Measurements from ENCODE around the gene PIP5K1B. TPM values are rescaled to one million over a fixed set of nuclear protein-coding genes. Genes with fewer than 3 reads are reported as not detected.

The PIP5K1B gene
- total and polyA plus RNA-seq, 2 experiments from 2014 or later, result 1.3 to 2.8 TPM

- TF ChIP-seq STAT1 (IDR thresholded peaks at IDR 0.05; ENCODE audit: unreplicated experiment) (no peak), JUNB (IDR thresholded peaks at IDR 0.05; ENCODE audit: unreplicated experiment) (no peak), NANOG (IDR thresholded peaks at IDR 0.05; ENCODE audit: borderline replicate concordance) (no peak)
These were observed 75.7 kb downstream of the PIP5K1B start (continued) for GRCh38 chr9:68780720-68781119.

- ATAC-seq, result no peak
- Histone ChIP-seq H3K4me1 (ENCODE audit: insufficient read depth) (peaks cover 15% of the 10 kb centered on the region), H3K36me3 (ENCODE audit: insufficient read depth) (peaks cover 3% of the 10 kb centered on the region; the same call in 1 of the 2 replicates), H3K79me2 (replicated peaks; ENCODE audit: insufficient read depth) (peaks cover 28% of the 10 kb centered on the region), H3F3A (replicated peaks; ENCODE audit: low read depth) (no peaks in the 10 kb centered on the region), H3K27me3 (ENCODE audit: insufficient read depth) (no peaks in the 10 kb centered on the region), H3K4me2 (no peak overlapping the region), H2AFZ (no peak overlapping the region), H3K27ac (ENCODE audit: low read depth) (no peak overlapping the region), H3K4me3 (no peak overlapping the region), H3K9me2 (ENCODE audit: insufficient read depth) (no peaks in the 10 kb centered on the region), H4K20me1 (replicated peaks; ENCODE audit: insufficient read depth) (peaks cover 4% of the 10 kb centered on the region; the same call in 1 of the 2 replicates)
- Mint-ChIP-seq H3K9me3 (no peaks in the 10 kb centered on the region), H3K4me3 (peak overlapping the region; percentile 16; the same call in 1 of the 3 replicates), H3K36me3 (ENCODE audit: low read depth) (no peaks in the 10 kb centered on the region), H3K27ac (no peak overlapping the region), H3K27me3 (ENCODE audit: insufficient read depth, low read depth, poor library complexity) (no peaks in the 10 kb centered on the region), H3K4me1 (peaks cover 3% of the 10 kb centered on the region)
- TF ChIP-seq EZH2phosphoT487 (IDR thresholded peaks at IDR 0.05; ENCODE audit: unreplicated experiment) (no peak), ZNF114 (CRISPR knock-in tag; IDR thresholded peaks at IDR 0.05) (no peak), CTCF (conservative IDR thresholded peaks at IDR 0.05; ENCODE audit: low read depth in 2 of 2) (no peak), JUNB (IDR thresholded peaks at IDR 0.05; ENCODE audit: unreplicated experiment) (no peak), ZNF331 (CRISPR knock-in tag; IDR thresholded peaks at IDR 0.05; ENCODE audit: low read depth) (no peak), POLR2AphosphoS5 (IDR thresholded peaks at IDR 0.05; ENCODE audit: low read depth) (no peak), EZH2 (IDR thresholded peaks at IDR 0.05; ENCODE audit: low read depth, unreplicated experiment) (no peak), STAT1 (IDR thresholded peaks at IDR 0.05; ENCODE audit: unreplicated experiment) (no peak), CREB1 (CRISPR knock-in tag; IDR thresholded peaks at IDR 0.05; ENCODE audit: low read depth) (no peak), NANOG (IDR thresholded peaks at IDR 0.05; ENCODE audit: borderline replicate concordance) (no peak), ETS1 (IDR thresholded peaks at IDR 0.05) (no peak), REST (IDR thresholded peaks at IDR 0.05; ENCODE audit: unreplicated experiment) (no peak), ZNF462 (CRISPR knock-in tag; IDR thresholded peaks at IDR 0.05) (no peak)
- DNase-seq (ENCODE audit: low spot score), result no peak
These were observed 76.9 kb downstream of the PIP5K1B start for GRCh38 chr9:68781928-68782327.

Data from GM23338 (cell line).